Body of pancreas (tissue), 4 donors: ENCODE results near the gene RSPH10B2.
"Not testable (repeated sequence)": the region's sequence is repeated elsewhere in the genome, so short reads cannot be mapped to it uniquely, and the experiment has no call there.

ENCODE experiments used
- POLR2A ChIP-seq, 3 donors: fragments of 450-650 bp; IDR thresholded peaks; one replicate each; pipeline ENCODE4 v1.6.1; 2016; ENCODE audit warnings: antibody characterized with exemption in 3 of 3, mild to moderate bottlenecking in 2 of 3
- TF ChIP-seq, protein P1 (sequence below), 7 experiments: fragments of 450-650 bp in 4 of 7; fragments of 200-600 bp in 3 of 7; sonication (generic) in 3 of 7; IDR thresholded peaks; one replicate each; pipeline ENCODE4 v1.5.1; 2016 to 2019; ENCODE audit warnings: antibody characterized with exemption in 7 of 7

DNA sequence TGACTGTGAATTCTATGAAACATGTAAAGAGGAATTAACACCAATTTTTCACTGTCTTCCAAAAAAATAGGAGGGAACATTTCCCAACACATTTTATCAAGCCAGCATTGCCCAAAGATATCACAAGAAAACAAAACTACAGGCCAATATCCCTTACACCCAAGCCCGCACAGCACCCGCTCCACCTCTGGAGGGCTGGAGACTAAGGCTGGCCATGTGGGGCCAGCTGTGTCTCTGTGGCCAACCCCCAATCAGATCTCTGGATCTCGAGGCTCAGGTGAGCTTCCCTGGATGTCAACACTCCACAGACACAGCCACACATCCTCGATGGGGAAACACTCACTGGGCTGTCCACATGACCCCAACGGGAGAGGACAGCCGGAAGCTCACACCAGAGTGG lies 54.1 kb downstream of the RSPH10B2 start:
- TF ChIP-seq, protein P1, sequence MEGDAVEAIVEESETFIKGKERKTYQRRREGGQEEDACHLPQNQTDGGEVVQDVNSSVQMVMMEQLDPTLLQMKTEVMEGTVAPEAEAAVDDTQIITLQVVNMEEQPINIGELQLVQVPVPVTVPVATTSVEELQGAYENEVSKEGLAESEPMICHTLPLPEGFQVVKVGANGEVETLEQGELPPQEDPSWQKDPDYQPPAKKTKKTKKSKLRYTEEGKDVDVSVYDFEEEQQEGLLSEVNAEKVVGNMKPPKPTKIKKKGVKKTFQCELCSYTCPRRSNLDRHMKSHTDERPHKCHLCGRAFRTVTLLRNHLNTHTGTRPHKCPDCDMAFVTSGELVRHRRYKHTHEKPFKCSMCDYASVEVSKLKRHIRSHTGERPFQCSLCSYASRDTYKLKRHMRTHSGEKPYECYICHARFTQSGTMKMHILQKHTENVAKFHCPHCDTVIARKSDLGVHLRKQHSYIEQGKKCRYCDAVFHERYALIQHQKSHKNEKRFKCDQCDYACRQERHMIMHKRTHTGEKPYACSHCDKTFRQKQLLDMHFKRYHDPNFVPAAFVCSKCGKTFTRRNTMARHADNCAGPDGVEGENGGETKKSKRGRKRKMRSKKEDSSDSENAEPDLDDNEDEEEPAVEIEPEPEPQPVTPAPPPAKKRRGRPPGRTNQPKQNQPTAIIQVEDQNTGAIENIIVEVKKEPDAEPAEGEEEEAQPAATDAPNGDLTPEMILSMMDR (IDR thresholded peaks at IDR 0.05), result not testable (repeated sequence)
- TF ChIP-seq POLR2A (IDR thresholded peaks at IDR 0.05), result not testable (repeated sequence)
